Left forelimb (tissue), 1 donor: ENCODE measurements around the gene ANKRD30A.
"Not testable (repeated sequence)": the region's sequence is repeated elsewhere in the genome, so short reads cannot be mapped to it uniquely, and the experiment has no call there.

Experiments
- DNase-seq: peaks from one replicate; pipeline ENCODE4 v3.0.0-alpha.2; 2018; ENCODE audit warnings: low spot score

ANKRD30A gene

GRCh38 chr10:37269554-37270256, 144.3 kb downstream of the ANKRD30A start:
- no peak for DNase-seq

- no peak for DNase-seq
These were observed 149.9 kb downstream of the ANKRD30A start for GRCh38 chr10:37275216-37275777.

GRCh38 chr10:37285063-37285462, 159.7 kb downstream of the ANKRD30A start:
- no peak for DNase-seq

DNA sequence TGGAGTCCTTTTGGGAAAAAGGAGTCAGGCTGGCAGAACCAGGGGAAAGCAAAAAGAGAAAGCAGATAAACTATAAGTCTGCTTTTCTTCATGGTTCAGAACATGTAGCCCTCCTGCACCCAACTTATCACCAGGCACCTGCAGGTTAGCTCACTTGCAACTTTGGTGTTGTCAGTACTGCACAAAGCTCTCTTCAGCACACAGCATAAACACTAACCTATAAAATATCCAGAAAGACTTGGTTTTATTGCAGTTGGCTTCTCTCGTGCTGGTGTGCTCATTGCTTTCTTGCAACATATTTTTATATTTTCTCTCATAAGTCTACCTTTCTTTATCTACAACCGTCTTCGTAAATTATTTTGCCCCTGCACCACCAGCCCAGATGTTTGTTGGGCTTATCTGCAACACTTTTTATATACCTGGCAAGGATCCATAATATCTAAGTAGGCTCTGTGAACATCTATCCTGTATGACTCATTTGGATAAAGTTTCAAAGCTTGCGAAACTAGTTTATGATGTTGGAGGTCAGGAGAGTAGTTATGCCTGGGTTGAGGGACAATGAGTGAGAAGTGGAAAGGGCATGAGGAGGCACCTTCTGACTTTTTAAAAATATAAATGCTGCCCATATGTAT, 164.6 kb downstream of the ANKRD30A start:
- DNase-seq: no peak

GRCh38 chr10:37301271-37301670, 175.9 kb downstream of the ANKRD30A start:
- DNase-seq: no peak

- DNase-seq: no peak
These were observed 178.6 kb downstream of the ANKRD30A start for GRCh38 chr10:37304036-37304435.

- DNase-seq: no peak
These were observed 189.0 kb downstream of the ANKRD30A start for GRCh38 chr10:37314350-37314749.

GRCh38 chr10:37314862-37315261, 189.5 kb downstream of the ANKRD30A start:
- no peak for DNase-seq

DNA sequence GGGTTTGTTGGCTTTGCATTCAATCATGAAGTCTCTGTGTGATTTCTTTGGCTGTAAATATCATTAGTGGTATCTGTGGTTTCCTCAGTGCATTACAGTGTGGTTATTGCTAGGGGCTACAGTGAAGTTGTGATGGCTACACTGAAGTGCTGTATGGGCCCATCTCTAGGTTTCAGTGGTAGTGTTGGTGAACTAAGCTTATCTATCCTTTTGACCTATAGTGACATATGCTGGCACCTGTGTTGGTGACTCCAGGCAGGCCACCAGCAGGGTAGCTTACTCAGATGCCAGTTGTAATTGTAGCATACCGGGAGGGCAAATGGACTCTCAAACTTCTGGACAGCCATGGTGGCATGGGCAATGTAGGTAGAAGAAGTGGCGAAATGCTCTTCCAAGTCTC, 219.0 kb downstream of the ANKRD30A start:
- DNase-seq: no peak

GRCh38 chr10:37379991-37380390, 254.6 kb downstream of the ANKRD30A start:
- no peak for DNase-seq

- no peak for DNase-seq
These were observed 255.9 kb downstream of the ANKRD30A start for GRCh38 chr10:37381271-37381670.

DNA sequence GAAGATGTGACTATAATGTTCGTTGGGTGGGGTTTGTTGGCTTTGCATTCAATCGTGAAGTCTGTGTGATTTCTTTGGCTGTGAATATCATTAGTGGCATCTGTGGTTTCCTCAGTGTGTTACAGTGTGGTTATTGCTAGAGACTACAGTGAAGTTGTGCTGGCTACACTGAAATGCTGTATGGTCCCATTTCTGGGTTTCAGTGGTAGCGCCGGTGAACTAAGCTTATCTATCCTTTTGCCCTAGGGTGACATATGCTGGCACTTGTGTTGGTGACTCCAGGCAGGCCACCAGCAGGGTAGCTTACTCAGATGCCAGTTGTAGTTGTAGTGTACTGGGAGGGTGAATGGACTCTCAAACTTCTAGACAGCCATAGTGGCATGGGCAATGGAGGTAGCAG, 259.5 kb downstream of the ANKRD30A start:
- DNase-seq: no peak

GRCh38 chr10:37390926-37391325, 265.5 kb downstream of the ANKRD30A start:
- DNase-seq: no peak

DNA sequence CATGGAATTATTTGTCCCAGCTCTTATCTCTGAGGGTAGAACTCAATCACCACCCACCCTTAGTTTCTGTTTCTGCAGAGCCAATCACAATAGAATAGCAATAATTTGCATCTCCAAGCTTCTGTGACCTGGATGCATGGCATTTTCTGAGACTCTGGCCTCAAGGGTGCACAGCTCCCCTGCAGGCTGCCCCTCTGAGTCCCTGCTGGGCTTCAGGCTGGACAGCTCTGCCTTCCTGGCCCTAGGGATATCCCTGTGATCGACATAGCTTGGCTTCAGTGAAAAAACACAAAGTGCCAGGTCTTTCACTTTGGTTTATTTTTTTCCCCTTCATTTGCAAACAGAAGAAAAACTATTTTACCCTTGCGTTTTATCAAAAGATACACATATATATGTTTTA, 275.4 kb downstream of the ANKRD30A start:
- not testable (repeated sequence) for DNase-seq

DNA sequence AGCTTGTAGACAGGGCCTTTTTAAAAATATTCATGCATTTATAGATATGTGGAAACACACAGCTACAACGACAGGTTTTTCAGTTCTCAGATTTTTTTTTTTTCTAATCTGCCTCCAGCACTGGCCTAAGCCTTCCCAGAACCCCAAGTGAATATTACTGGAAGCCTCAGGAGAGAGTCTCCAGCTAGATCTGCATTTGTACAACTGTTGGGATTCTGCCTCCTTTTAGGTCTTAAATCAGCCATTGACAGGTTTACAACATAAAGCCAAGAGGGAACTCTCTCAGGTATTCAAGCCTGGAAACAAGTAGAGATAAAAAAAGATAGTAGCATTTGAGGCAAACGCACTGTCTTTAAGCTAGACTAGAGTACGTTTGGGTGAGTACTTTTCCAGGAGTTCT, 275.8 kb downstream of the ANKRD30A start:
- DNase-seq: no peak

DNA sequence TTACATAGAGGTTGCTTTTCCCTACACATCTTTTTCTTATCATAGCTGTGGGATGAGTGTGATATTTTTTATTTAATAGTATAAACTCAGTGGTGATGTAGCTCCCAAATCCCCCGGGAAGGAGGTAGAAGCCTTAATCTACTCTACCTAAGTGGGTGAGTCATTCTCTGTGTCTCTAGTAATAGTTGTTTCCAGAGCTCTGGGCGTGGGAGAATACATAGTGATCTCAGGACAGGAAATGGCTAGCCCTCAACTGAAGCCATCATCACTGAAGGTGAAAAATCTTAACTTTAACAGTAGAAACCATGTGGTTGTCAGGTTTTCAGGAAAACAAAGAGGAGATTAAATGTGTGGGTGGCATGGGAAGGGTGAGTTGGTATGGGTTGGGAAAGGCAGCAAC, 278.4 kb downstream of the ANKRD30A start:
- DNase-seq: no peak
